K562 (cell line): ENCODE results near the gene LZTR1. TPM values are rescaled to one million over a fixed set of nuclear protein-coding genes. Genes with fewer than 3 reads are reported as not detected.

Experiments
- ATAC-seq: fragments of 200-7000 bp; cut with Tn5 transposase; 3 replicates; pipeline ENCODE4 v1.9.1; 2020; ENCODE audit warnings: moderate library complexity
- BruUV-seq: library from RNA; stranded (reverse); fragments of 400-500 nt; replicated peaks from 2 replicates; lab custom pipeline; 2021; lab: Mats Ljungman, UMichigan
- CTCF ChIA-PET: fragments of 300-600 bp; formaldehyde crosslinking; extraction: SDS; loops from one replicate; lab custom pipeline; 2021; ENCODE audit warnings: low intra/inter-chr PET ratio; lab: Yijun Ruan, JAX
- POLR2A ChIA-PET: fragments of 300-600, 350-650 bp; sonication (Branson Sonifier 250); formaldehyde crosslinking; extraction: SDS; loops from one replicate; lab custom pipeline; 2021; ENCODE audit warnings: antibody characterized with exemption, inconsistent platforms; lab: Yijun Ruan, JAX
- DNase-seq, 4 experiments: peaks; one replicate each; pipeline versions ENCODE4 v3.0.0 to v3.0.0-alpha.2; 2011 to 2018; ENCODE audit warnings: low spot score in 3 of 4, mixed read lengths in 3 of 4; ENCODE audit errors: extremely low read depth in 1 of 4
- FAIRE-seq: peaks from 2 replicates; lab custom pipeline; 2011; peaks lifted over from hg19 to GRCh38; lab: Jason Lieb, UNC
- H2AFZ ChIP-seq: 2 replicates; pipeline ENCODE4 v1.6.0; 2011; ENCODE audit warnings: low read depth, low read length, control low read depth, inconsistent platforms
- H3K27ac ChIP-seq: fragments of 200-600 bp; 3 replicates; pipeline ENCODE4 v1.8.0; 2011; ENCODE audit warnings: low read depth, mild to moderate bottlenecking, control low read depth, inconsistent platforms, low read length, moderate library complexity, mixed read lengths; ENCODE audit errors: extremely low read depth
- H3K27me3 ChIP-seq, 2 experiments: fragments of 300-600 bp in 1 of 2; 2 replicates in 1 of 2; 3 replicates in 1 of 2; pipeline versions ENCODE4 v1.6.0 to v1.8.0; 2011; ENCODE audit warnings: inconsistent platforms in 2 of 2, low read length in 2 of 2, mild to moderate bottlenecking in 1 of 2, mixed read lengths in 1 of 2, moderate library complexity in 1 of 2; ENCODE audit not compliant: control insufficient read depth in 2 of 2, insufficient read depth in 2 of 2
- H3K36me3 ChIP-seq: fragments of 300-600 bp; 3 replicates; pipeline ENCODE4 v1.8.0; 2011; ENCODE audit warnings: mild to moderate bottlenecking, low read length, inconsistent platforms; ENCODE audit not compliant: control insufficient read depth, insufficient read depth
- H3K4me1 ChIP-seq, 2 experiments: fragments of 200-600 bp in 1 of 2; replicated peaks in 1 of 2; 2 replicates in 1 of 2; 3 replicates in 1 of 2; pipeline versions ENCODE4 v1.5.1 to v1.8.0; 2011; ENCODE audit warnings: inconsistent platforms in 2 of 2, low read length in 2 of 2, mild to moderate bottlenecking in 1 of 2, mixed read lengths in 1 of 2, moderate library complexity in 1 of 2; ENCODE audit not compliant: control insufficient read depth in 2 of 2, insufficient read depth in 2 of 2
- H3K4me2 ChIP-seq: 2 replicates; pipeline ENCODE4 v1.6.1; 2011; ENCODE audit warnings: low read length, control low read depth, inconsistent platforms, mixed read lengths; ENCODE audit not compliant: insufficient read depth
- H3K4me3 ChIP-seq: fragments of 200-600 bp; sonication (generic), shearing (Covaris generic); 2 replicates; pipeline ENCODE4 v1.5.1; 2016; ENCODE audit warnings: control low read depth, inconsistent platforms
- H3K79me2 ChIP-seq: fragments of 200-600 bp; 3 replicates; pipeline ENCODE4 v1.8.0; 2011; ENCODE audit warnings: low read length, inconsistent platforms; ENCODE audit not compliant: control insufficient read depth, insufficient read depth
- H3K9ac ChIP-seq, 2 experiments: 2 replicates each; pipeline versions ENCODE4 v1.6.0 to v1.6.1; 2011; ENCODE audit warnings: low read depth in 2 of 2, low read length in 2 of 2, control low read depth in 1 of 2, inconsistent platforms in 1 of 2, mild to moderate bottlenecking in 1 of 2, mixed read lengths in 1 of 2; ENCODE audit not compliant: insufficient read depth in 1 of 2
- H3K9me1 ChIP-seq: one replicate; pipeline ENCODE4 v1.6.0; 2011; ENCODE audit warnings: inconsistent platforms, mild to moderate bottlenecking, low read length, moderate library complexity; ENCODE audit not compliant: control insufficient read depth, insufficient read depth
- H3K9me3 ChIP-seq: replicated peaks from 2 replicates; pipeline ENCODE4 v1.5.1; 2011; ENCODE audit warnings: low read depth, low read length, inconsistent platforms; ENCODE audit not compliant: control insufficient read depth, insufficient read depth
- H4K20me1 ChIP-seq: replicated peaks from 2 replicates; pipeline ENCODE4 v1.6.1; 2011; ENCODE audit warnings: low read length, inconsistent platforms, mixed read lengths; ENCODE audit not compliant: control insufficient read depth, insufficient read depth
- BHLHE40 ChIP-seq: IDR thresholded peaks from 2 replicates; pipeline ENCODE4 v1.6.1; 2011; ENCODE audit warnings: low read length, improper control_type of control experiment
- CBX1 ChIP-seq: sonication (generic); IDR thresholded peaks from 2 replicates; pipeline ENCODE4 v1.6.1; 2016; ENCODE audit warnings: antibody characterized with exemption, low read depth, mild to moderate bottlenecking
- CGGBP1 ChIP-seq: fragments of 250-450 bp; sonication (Bioruptor Pico); IDR thresholded peaks from 2 replicates; pipeline ENCODE4 v1.9.0; 2021; ENCODE audit warnings: mild to moderate bottlenecking
- IFI16 ChIP-seq: fragments of 250-450 bp; sonication (Bioruptor Pico); IDR thresholded peaks from 2 replicates; pipeline ENCODE4 v2.1.2; 2022; ENCODE audit warnings: mild to moderate bottlenecking, inconsistent platforms
- MCM7 ChIP-seq, 2 experiments: fragments of 450-650 bp; IDR thresholded peaks; 2 replicates each; pipeline ENCODE4 v1.6.1; 2016 to 2018
- TCFL5 ChIP-seq: fragments of 250-450 bp; sonication (Bioruptor Pico); conservative IDR thresholded peaks from 2 replicates; pipeline ENCODE4 v1.6.1; 2021; ENCODE audit warnings: mild to moderate bottlenecking, moderate library complexity, matching md5 sums
- TEAD1 ChIP-seq, 2 experiments: fragments of 450-650 bp in 1 of 2; sonication (generic) in 1 of 2; formaldehyde crosslinking; IDR thresholded peaks; 2 replicates each; pipeline versions ENCODE4 v1.4.0 to v1.8.0; 2020 to 2022; ENCODE audit warnings: mild to moderate bottlenecking in 2 of 2, missing genetic modification reagents in 1 of 2
- TRIM28 ChIP-seq: fragments of 450-650 bp; IDR thresholded peaks from 2 replicates; pipeline ENCODE4 v1.6.1; 2017
- USF2 ChIP-seq: sonication (generic); formaldehyde crosslinking; IDR thresholded peaks from 2 replicates; pipeline ENCODE4 v1.5.0; 2020; ENCODE audit warnings: missing genetic modification reagents
- ZMIZ1 ChIP-seq, 2 experiments: fragments of 150-350 bp in 1 of 2; IDR thresholded peaks; 2 replicates each; pipeline ENCODE4 v1.6.1; 2012 to 2016; ENCODE audit warnings: low read depth in 2 of 2, low read length in 2 of 2, mild to moderate bottlenecking in 1 of 2, moderate library complexity in 1 of 2
- ZNF311 ChIP-seq: fragments of 250-450 bp; sonication (Bioruptor Pico); IDR thresholded peaks from 2 replicates; pipeline ENCODE4 v1.4.0; 2020; ENCODE audit warnings: mild to moderate bottlenecking, moderate library complexity
- WGBS: fragments of 100-300 bp; shearing (Covaris generic); methylation state at CpG from one replicate; pipeline ENCODE4 v1.1.6; 2016; ENCODE audit warnings: low coverage, mixed read lengths; ENCODE audit not compliant: insufficient coverage; ENCODE audit errors: missing lambda C conversion rate; 5-methylcytosine and 5-hydroxymethylcytosine counted together
- in situ Hi-C: fragments of 300-500 bp; cut with MboI; formaldehyde crosslinking; loops from 4 replicates; pipeline ENCODE4 v1.15.0; 2018; ENCODE audit warnings: inconsistent platforms, mixed read lengths
- intact Hi-C: fragments of 100-400 bp; cut with micrococcal nuclease; formaldehyde crosslinking; loops from 2 replicates; pipeline ENCODE4 v1.14.2; 2022
- polyA plus RNA-seq, 8 experiments: library from polyadenylated mRNA; depleted of rRNA in 4 of 8; stranded (reverse) in 5 of 8; unstranded in 3 of 8; fragments of >200 nt; fragmentation: Nextera tagmentation in 2 of 8; fragmentation: Illumina TruSeq in 1 of 8; extraction: Ambion mirVana in 2 of 8; extraction: Trizol in 1 of 8; gene quantifications; 2 replicates each; pipeline versions ENCODE4 v1.2.1 to v1.2.3, GENCODE V29; 2011 to 2014; ENCODE audit warnings: inconsistent platforms in 1 of 8, missing spikeins in 1 of 8
- total RNA-seq, 7 experiments: library from RNA; depleted of rRNA in 6 of 7; stranded (reverse); fragments of >200 nt in 6 of 7; fragmentation: Illumina TruSeq in 2 of 7; extraction: Trizol in 2 of 7; gene quantifications; 2 replicates each; pipeline versions ENCODE4 v1.2.1 to v1.2.3, GENCODE V29; 2011 to 2021; ENCODE audit warnings: low replicate concordance in 1 of 7

The LZTR1 gene
- total and polyA plus RNA-seq, 9 of the 15 experiments (the other 6 are each of a cell fraction or from before 2014, with no cell fraction given): 2.2 to 135 (median 63.0) TPM

DNA sequence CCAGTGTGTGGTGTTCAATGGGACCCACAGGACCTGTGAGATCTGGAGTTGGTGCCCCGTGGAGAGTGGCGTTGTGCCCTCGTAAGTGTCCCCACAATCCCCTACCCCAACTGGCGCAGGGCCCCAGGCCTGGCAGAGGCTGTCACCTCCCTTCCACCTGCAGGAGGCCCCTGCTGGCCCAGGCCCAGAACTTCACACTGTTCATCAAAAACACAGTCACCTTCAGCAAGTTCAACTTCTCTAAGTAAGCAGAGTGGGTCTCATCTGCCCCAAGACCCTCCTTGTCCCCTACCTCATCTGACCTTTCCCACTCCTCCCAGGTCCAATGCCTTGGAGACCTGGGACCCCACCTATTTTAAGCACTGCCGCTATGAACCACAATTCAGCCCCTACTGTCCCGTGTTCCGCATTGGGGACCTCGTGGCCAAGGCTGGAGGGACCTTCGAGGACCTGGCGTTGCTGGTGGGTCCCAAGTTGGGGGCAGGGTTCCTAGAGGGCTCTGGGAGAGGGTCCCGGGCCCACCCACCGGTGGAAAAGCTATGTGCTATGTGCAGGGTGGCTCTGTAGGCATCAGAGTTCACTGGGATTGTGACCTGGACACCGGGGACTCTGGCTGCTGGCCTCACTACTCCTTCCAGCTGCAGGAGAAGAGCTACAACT, 41.0 kb downstream of the LZTR1 start (continued):
- 0 out of 2 replicates have a peak, but pooled peaks have one; percentile 14 for TF ChIP-seq CGGBP1
- TF ChIP-seq, all 486 proteins: peak for 12

DNA sequence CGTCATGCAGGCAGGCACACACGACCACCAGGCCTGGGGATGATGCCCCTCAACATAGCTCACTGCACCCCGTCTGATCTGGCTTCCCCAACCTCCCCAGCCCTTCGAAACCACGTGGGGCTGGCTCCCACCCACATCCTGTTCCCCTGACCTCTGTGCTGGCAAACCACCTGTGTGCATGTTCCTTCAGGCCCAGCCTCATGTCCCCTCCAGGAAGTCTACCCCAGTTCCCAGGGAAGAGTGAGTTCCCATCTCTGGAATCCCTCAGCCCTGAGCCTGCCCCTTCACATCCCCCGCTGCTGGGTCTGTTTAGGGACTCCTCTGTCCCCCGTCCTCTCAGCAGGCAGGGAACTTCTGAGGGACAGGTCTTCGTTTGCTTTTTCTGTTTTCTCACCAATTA, 43.2 kb downstream of the LZTR1 start:
- FAIRE-seq (no peak), DNase-seq (peak in 1 of 4 experiments; percentile 46), ATAC-seq (no peak)
- Histone ChIP-seq H3K79me2 (no peaks in the 10 kb centered on the region), H3K27ac (no peak overlapping the region), H3K9me3 (no peaks in the 10 kb centered on the region), H3K4me3 (no peak overlapping the region), H4K20me1 (peaks cover 35% of the 10 kb centered on the region), H3K4me2 (no peak overlapping the region), H3K36me3 (no peaks in the 10 kb centered on the region), H3K4me1 (peaks cover under 1 to 48% of the 10 kb centered on the region in 2 experiments; a peak in 3 of 5 replicates), H3K27me3 (peaks cover 29 to 53% of the 10 kb centered on the region in 2 experiments; a peak in 4 of 5 replicates), H3K9me1 (no peaks in the 10 kb centered on the region), H2AFZ (no peak overlapping the region), H3K9ac (peak overlapping the region in 1 of 2 experiments; percentile 53; a peak in 1 of 4 replicates)
- ChIA-PET POLR2A (interaction anchor here (3.5 to 10.2 kb wide), 4 partner anchors 7 to 26 kb away, joined by 17 to 120 read pairs (median 60); partner anchors contain the start of genes LRRC74B, P2RX6 and THAP7), CTCF (no interaction called here)
- in situ Hi-C loops: no loop called here
- intact Hi-C loops: no loop called here
- BruUV-seq: no TSS peak
- 18% methylated on average over 8 of the region's 8 CpGs for WGBS
- TF ChIP-seq ZNF311 (CRISPR knock-in tag): no peak
- no peak for TF ChIP-seq BHLHE40
- TF ChIP-seq CBX1: no peak
- no peak; a peak in 1 of 4 replicates for TF ChIP-seq TEAD1 (CRISPR knock-in tag; IDR thresholded peaks at IDR 0.05)
- TF ChIP-seq TRIM28: no peak
- peak; percentile 51 for TF ChIP-seq USF2 (CRISPR knock-in tag)
- TF ChIP-seq IFI16 (CRISPR knock-in tag): no peak
- no peak for TF ChIP-seq MCM7 (IDR thresholded peaks at IDR 0.05)
- TF ChIP-seq ZMIZ1 (IDR thresholded peaks at IDR 0.05; ENCODE audit: low read depth in 2 of 2, low read length in 2 of 2): no peak
- no peak for TF ChIP-seq TCFL5 (CRISPR knock-in tag)
